Natural killer cell (primary cell): ENCODE measurements around the gene NXN. TPM values are rescaled to one million over a fixed set of nuclear protein-coding genes. Genes with fewer than 3 reads are reported as not detected.

Source experiments
- ATAC-seq, 3 donors: fragments of 150-1000 bp in 2 of 3; fragments of 200-7000 bp in 1 of 3; cut with Tn5 transposase; 1 replicate in 1 of 3; 2 replicates in 2 of 3; pipeline ENCODE4 v1.10.0; 2021; ENCODE audit warnings: mild to moderate bottlenecking in 2 of 3, moderate library complexity in 2 of 3
- DNase-seq, 2 donors: peaks; one replicate each; pipeline versions ENCODE4 v3.0.0 to v3.0.0-alpha.2; 2013 to 2021; ENCODE audit warnings: mixed read lengths in 1 of 2
- H3K27ac ChIP-seq: one replicate; pipeline ENCODE4 v1.5.1; 2013; ENCODE audit warnings: mild to moderate bottlenecking, low read length
- H3K27me3 ChIP-seq: one replicate; pipeline ENCODE4 v1.6.1; 2013; ENCODE audit warnings: low read length; ENCODE audit not compliant: control insufficient read depth, insufficient read depth
- H3K36me3 ChIP-seq: one replicate; pipeline ENCODE4 v1.6.1; 2013; ENCODE audit warnings: low read length; ENCODE audit not compliant: control insufficient read depth, insufficient read depth
- H3K4me1 ChIP-seq: one replicate; pipeline ENCODE4 v1.6.1; 2013; ENCODE audit warnings: low read length; ENCODE audit not compliant: control insufficient read depth, insufficient read depth
- H3K4me3 ChIP-seq: one replicate; pipeline ENCODE4 v1.5.1; 2013; ENCODE audit warnings: low read length
- H3K9me3 ChIP-seq: one replicate; pipeline ENCODE4 v1.6.1; 2013; ENCODE audit warnings: low read length; ENCODE audit not compliant: control insufficient read depth, insufficient read depth
- H3K27ac Mint-ChIP-seq, 2 donors: one replicate each; pipeline ENCODE4 v1.8.0; 2022; ENCODE audit warnings: mild to moderate bottlenecking in 2 of 2, mixed read lengths in 2 of 2, moderate library complexity in 1 of 2
- H3K27me3 Mint-ChIP-seq, 2 donors: one replicate each; pipeline ENCODE4 v1.8.0; 2022; ENCODE audit warnings: low read depth in 2 of 2, mixed read lengths in 2 of 2
- H3K36me3 Mint-ChIP-seq: one replicate; pipeline ENCODE4 v1.8.0; 2022; ENCODE audit warnings: mixed read lengths
- H3K4me1 Mint-ChIP-seq, 2 donors: one replicate each; pipeline ENCODE4 v1.8.0; 2022; ENCODE audit warnings: mixed read lengths in 2 of 2
- H3K4me3 Mint-ChIP-seq: one replicate; pipeline ENCODE4 v1.8.0; 2022; ENCODE audit warnings: mild to moderate bottlenecking, moderate library complexity, mixed read lengths
- H3K9me3 Mint-ChIP-seq, 2 donors: one replicate each; pipeline ENCODE4 v1.8.0; 2022; ENCODE audit warnings: mixed read lengths in 2 of 2
- WGBS: methylation state at CpG from one replicate; pipeline ENCODE4 v1.1.7; 2013; ENCODE audit warnings: missing lambda C conversion rate; ENCODE audit not compliant: insufficient coverage; 5-methylcytosine and 5-hydroxymethylcytosine counted together
- intact Hi-C: fragments of 100-400 bp; cut with micrococcal nuclease; formaldehyde crosslinking; loops from one replicate; pipeline ENCODE4 v1.14.2; 2022
- total RNA-seq, 4 donors: library from RNA; stranded (reverse); fragments of 120-200 nt in 1 of 4; gene quantifications; one replicate each; pipeline versions ENCODE4 v1.2.3 to v1.2.4, GENCODE V29; 2013 to 2022
- TF ChIP-seq, protein P1 (sequence below): fragments of 200-600 bp; IDR thresholded peaks from one replicate; pipeline ENCODE4 v1.8.0; 2022; ENCODE audit warnings: antibody characterized with exemption

NXN gene
- total RNA-seq, 3 donors from 2014 or later (not counting 1 experiment from before 2014, with no cell fraction given): 0.14 to 0.55 TPM; not detected in 1

DNA sequence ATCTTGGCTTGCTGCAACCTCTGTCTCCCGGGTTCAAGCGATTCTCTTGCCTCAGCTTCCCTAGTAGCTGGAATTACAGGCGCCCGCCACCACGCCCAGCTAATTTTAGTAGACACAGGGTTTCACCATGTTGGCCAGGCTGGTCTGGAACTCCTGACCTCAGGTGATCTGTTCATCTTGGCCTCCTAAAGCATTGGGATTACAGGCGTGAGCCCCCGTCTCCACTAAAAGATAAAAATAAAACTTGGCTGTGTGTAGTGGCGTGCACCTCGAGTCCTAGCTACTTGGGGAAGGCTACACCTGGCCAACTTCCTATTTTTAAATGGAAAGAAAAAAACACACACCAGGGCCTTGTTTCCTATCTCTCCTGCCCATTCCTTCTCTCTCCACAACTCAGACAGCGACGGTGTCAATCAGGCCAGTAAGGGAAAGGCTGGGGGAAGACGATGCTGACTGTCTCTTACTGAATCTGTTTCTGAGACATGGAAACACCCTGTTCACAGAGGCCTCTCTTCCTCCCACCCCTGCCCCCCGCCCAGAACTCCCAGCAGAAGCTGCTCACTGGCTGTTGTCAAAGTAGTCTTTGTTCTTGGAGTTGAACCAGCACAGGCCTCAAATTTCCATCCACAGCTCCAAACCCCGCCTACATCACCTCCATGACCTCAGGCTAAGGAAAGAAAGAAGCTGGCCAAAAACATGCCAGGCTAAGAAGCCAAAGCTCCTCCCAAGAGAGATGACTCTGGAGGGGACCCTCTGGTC, 96.6 kb downstream of the NXN start:
- TF ChIP-seq, protein P1, sequence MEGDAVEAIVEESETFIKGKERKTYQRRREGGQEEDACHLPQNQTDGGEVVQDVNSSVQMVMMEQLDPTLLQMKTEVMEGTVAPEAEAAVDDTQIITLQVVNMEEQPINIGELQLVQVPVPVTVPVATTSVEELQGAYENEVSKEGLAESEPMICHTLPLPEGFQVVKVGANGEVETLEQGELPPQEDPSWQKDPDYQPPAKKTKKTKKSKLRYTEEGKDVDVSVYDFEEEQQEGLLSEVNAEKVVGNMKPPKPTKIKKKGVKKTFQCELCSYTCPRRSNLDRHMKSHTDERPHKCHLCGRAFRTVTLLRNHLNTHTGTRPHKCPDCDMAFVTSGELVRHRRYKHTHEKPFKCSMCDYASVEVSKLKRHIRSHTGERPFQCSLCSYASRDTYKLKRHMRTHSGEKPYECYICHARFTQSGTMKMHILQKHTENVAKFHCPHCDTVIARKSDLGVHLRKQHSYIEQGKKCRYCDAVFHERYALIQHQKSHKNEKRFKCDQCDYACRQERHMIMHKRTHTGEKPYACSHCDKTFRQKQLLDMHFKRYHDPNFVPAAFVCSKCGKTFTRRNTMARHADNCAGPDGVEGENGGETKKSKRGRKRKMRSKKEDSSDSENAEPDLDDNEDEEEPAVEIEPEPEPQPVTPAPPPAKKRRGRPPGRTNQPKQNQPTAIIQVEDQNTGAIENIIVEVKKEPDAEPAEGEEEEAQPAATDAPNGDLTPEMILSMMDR: no peak
- no peaks in the 10 kb centered on the region for H3K36me3 ChIP-seq
- peaks cover 0 to 4% of the 10 kb centered on the region in 2 donors for H3K27me3 Mint-ChIP-seq
- WGBS: 65% methylated on average over 14 of the region's 14 CpGs
- intact Hi-C loops: no loop called here
- no peaks in the 10 kb centered on the region for H3K9me3 ChIP-seq
- H3K4me1 ChIP-seq: no peaks in the 10 kb centered on the region
- no peak overlapping the region for H3K4me3 ChIP-seq
- DNase-seq: no peak
- H3K27ac Mint-ChIP-seq: no peak overlapping the region
- H3K36me3 Mint-ChIP-seq: no peaks in the 10 kb centered on the region
- H3K9me3 Mint-ChIP-seq: no peaks in the 10 kb centered on the region
- no peaks in the 10 kb centered on the region for H3K27me3 ChIP-seq
- H3K4me1 Mint-ChIP-seq: peaks cover 0 to 4% of the 10 kb centered on the region in 2 donors
- no peak overlapping the region for H3K4me3 Mint-ChIP-seq
- H3K27ac ChIP-seq: no peak overlapping the region
- no peak for ATAC-seq

DNA sequence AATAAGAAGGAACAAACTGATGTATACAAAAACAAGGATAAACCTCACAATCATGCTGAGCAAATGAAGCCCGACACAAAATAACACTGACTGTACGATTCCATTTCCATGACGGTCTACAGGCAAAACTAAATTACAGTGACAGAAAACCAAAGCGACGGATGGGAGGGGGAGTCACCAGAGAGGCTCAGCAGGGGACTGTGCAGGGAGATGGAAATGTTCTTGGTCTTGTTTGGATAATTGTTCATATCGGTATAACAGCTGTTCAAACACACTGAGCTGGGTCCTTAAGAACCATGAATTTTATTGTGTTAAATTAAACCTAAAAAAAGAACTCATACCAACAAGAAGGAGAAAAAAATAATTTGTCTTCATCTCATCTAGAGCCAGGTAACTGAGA, 97.8 kb downstream of the NXN start:
- ATAC-seq: no peak

DNA sequence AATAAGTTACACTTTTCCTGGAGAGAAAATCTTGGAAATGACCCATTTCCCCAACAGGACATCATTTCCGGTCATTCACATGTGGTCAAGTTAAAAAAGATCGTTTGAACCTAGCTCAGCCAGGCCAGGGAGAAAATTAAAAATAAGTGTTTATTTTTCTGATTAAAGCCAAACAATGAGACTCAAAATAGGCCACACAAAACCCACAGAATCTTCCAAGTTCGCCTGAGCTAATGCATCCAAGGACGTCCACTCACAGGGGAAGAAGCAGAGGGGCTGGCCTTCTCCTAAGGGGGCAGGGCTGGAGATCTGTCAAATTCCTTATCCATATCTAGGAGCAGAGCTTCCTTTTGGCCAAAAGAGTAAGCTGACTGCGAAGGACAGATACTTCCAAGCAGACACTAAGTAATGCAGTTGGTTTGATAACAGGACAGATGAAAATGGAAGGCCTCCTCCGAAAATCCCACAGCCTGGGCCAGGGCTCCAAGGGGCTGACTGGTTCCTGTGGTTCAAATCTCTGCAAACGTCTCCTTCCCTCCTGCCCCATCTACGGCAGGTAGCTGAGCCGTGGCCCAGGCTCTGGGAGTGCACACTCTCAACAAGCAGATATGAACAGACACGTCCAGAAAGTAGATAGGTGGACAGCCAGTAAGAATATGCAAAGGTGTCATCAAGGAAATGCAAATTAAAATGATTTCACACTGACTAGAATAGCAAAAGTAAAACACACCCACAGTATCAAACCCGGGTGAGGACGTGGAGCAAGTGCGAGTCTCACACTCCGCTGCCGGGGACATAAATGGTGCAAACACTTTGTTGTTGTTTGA, 98.9 kb downstream of the NXN start:
- intact Hi-C loops: no loop called here
- no peak overlapping the region for H3K27ac Mint-ChIP-seq
- peaks cover 0 to 4% of the 10 kb centered on the region in 2 donors for H3K4me1 Mint-ChIP-seq
- H3K36me3 Mint-ChIP-seq: no peaks in the 10 kb centered on the region
- H3K9me3 ChIP-seq: no peaks in the 10 kb centered on the region
- H3K27ac ChIP-seq: no peak overlapping the region
- DNase-seq: no peak
- H3K36me3 ChIP-seq: no peaks in the 10 kb centered on the region
- no peak overlapping the region for H3K4me3 ChIP-seq
- no peaks in the 10 kb centered on the region for H3K27me3 ChIP-seq
- no peak for ATAC-seq
- TF ChIP-seq, protein P1: no peak
- no peaks in the 10 kb centered on the region for H3K9me3 Mint-ChIP-seq
- H3K4me1 ChIP-seq: no peaks in the 10 kb centered on the region
- no peak overlapping the region for H3K4me3 Mint-ChIP-seq
- H3K27me3 Mint-ChIP-seq: peaks cover 0 to 13% of the 10 kb centered on the region in 2 donors
- WGBS: 87% methylated on average over 14 of the region's 15 CpGs

More for the DNA sequence above, 97.8 kb downstream of the NXN start:
- Histone ChIP-seq H3K4me1 (no peaks in the 10 kb centered on the region), H3K27ac (no peak overlapping the region), H3K4me3 (no peak overlapping the region), H3K27me3 (no peaks in the 10 kb centered on the region), H3K36me3 (no peaks in the 10 kb centered on the region), H3K9me3 (no peaks in the 10 kb centered on the region)
- no peak overlapping the region for H3K4me3 Mint-ChIP-seq
- intact Hi-C loops: no loop called here
- no peaks in the 10 kb centered on the region for H3K9me3 Mint-ChIP-seq
- peaks cover 0 to 11% of the 10 kb centered on the region in 2 donors for H3K27me3 Mint-ChIP-seq
- no peak overlapping the region for H3K27ac Mint-ChIP-seq
- TF ChIP-seq, protein P1: no peak
- WGBS: 94% methylated on average over 6 of the region's 6 CpGs
- peaks cover 0 to 4% of the 10 kb centered on the region in 2 donors for H3K4me1 Mint-ChIP-seq
- no peaks in the 10 kb centered on the region for H3K36me3 Mint-ChIP-seq
- DNase-seq: no peak
